ENCODE data around the gene IGFBP4.

Gene IGFBP4

DNA sequence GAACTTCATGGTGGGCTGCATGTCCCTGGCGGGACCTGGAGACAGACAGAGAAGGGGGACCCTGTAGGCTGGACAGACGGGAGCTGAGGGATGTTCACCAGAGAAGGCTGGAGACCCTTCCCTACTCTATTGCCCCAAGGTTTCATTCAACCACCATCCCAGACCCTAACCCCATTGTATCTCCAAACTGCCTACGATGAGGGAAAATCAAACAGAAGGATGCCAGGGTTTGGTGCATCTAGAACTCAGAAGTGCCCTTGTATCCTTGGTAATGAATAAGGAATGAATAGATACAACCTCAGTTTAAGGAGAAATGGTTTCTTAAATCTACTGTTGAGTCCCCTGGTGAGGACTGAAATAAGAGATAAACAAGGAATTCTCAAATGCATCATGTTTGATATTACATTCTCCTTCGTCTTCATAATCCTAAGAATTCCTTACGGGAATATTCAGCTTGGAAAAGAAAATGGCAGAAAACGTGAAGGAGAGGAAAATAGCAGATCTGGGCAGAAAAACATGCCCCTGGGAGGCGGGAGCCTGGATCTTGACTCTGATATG, 41.8 kb downstream of the IGFBP4 start:
- peak in 2 of 10 donors; percentile 15 to 29 for DNase-seq
- intact Hi-C loops (cut with DNase I): no loop called here

DNA sequence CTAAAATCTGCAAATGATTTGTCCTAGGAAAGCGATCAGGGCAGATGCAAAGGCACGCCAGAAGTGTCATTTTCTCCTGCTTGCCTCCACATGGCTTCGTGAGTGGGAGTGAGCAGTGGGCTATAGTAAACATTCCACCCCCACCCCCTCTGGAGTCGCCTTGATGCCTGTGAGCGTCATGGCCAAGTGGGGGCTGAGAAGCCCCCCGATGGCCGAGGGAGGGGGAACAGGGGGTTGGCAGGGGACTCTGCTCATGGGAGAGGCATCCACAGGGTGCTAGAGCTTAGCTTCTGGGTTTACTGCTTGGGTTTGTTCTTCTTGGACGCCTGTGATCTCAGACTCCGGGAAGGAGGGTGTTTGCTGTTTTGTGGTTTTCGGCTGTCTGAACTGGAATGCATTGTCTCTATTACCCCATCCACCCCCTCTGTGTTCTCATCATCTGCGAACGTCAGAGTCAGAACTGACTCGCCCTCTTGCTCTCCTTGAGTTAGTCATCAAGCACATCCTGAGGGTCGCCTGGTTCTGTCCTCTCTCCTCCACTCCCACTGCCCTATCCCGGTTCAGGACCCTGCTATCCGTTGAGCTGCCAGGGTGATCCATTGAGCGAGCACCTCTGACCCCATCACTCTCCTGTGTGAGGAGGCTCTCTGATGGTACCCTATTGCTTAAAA, 42.7 kb downstream of the IGFBP4 start:
- intact Hi-C loops (cut with DNase I): no loop called here
- DNase-seq: peak in 3 of 10 donors; percentile 18 to 62 (median 41)

DNA sequence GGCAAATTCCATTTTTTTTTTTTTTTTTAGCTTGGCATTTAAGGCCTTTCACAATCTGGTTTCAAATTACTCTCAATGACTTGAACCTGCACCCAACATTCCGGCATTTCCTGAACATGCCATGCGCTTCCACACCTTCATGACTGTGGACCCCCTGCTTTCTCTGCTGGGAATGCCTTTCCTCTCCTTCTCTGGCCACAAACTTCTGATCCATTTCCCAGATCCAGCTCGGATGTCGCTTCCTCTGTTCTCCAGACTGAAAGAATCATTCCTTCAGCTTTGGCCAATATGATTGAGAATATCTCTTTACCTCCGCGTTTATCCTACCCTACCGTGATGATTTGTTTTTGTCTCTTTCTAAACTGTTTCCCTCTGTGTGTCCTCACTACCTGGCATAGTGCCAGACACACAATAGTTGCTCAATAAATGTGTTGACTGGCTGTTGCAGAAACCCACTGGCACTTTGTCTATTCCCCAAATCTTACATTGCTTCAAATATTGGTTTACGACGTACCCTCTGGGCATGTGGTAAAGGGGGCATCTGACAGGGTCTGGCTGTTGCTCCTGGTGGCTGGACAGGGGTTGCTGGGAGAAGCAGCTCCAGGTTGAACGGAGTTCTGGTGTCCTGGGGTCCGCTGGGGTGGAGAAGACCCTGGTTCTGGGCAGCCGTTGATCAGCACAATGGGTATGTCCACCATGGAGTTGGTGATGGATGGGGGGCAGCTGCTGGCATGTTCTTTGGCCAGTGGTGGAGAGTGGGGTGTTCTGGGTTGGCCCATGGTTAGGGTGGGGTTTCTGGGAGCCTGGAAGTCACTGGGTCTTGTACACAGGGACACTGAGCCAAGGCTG, 43.5 kb downstream of the IGFBP4 start:
- intact Hi-C loops (cut with DNase I): no loop called here
- DNase-seq: peak in 3 of 10 donors; percentile 7 to 42 (median 36)

GRCh38 chr17:40487371-40488020, 44.2 kb downstream of the IGFBP4 start:
- intact Hi-C loops (cut with DNase I): no loop called here

DNA sequence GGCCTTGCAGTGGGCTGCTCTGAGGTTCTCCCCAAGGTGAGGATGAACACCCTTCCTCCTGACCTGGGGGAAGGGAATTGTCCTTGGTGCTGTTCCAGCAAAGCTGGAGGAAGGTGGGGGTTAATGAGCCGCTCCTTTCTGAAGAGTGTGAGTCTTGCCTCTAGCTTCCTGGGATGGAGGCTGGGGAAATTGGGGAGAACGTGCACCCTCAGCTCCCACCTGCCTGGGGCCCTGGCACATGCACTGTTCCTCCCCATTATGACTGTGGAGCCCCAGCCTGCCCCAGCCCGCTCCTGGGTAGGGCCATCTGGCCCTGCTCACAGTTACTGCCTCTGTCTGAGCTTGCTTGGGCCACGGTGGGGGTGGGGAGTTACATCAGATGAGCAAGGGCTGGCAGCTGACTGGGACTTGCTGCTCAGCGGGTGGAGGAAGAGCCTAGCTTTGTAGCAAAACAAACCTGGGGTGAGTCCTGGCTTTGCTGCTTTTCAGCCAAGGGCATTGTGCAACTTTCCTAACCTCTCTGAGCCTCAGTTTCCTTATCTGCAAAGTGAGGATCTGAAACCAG, 47.1 kb downstream of the IGFBP4 start:
- intact Hi-C loops (cut with DNase I): no loop called here
- peak; percentile 36 to 95 (median 68) for DNase-seq

More at GRCh38 chr17:40487371-40488020, 44.2 kb downstream of the IGFBP4 start:
- peak in 2 of 10 donors; percentile 28 to 59 for DNase-seq

- intact Hi-C loops (cut with DNase I): no loop called here
- no peak for DNase-seq
These were observed 47.7 kb downstream of the IGFBP4 start for GRCh38 chr17:40490982-40491381.

DNA sequence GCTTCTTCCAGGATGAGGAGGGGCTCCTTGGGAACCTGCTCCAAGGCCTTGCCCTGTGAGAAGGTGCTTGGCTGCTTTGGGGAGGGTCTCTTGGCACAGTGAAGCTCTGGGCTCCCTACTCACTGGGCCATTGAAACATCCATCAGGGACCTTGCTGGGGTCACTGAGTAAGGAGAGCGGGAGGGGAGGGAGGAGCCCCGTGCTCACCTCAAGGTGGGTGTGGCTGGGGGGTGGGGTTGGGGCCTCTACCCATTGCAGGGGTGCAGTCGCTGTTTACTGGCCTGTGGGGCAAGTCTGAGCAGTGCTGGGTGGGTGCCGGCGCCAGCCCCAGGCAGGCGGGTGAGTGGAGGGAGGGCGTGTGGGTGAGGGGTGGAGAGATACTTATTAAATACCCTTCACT, 48.2 kb downstream of the IGFBP4 start:
- peak in 1 of 10 donors; percentile 21 for DNase-seq
- intact Hi-C loops (cut with DNase I): no loop called here

- peak in 1 of 10 donors; percentile 16 for DNase-seq
- intact Hi-C loops (cut with DNase I): no loop called here
These were observed 50.4 kb downstream of the IGFBP4 start for GRCh38 chr17:40493697-40494096.

DNA sequence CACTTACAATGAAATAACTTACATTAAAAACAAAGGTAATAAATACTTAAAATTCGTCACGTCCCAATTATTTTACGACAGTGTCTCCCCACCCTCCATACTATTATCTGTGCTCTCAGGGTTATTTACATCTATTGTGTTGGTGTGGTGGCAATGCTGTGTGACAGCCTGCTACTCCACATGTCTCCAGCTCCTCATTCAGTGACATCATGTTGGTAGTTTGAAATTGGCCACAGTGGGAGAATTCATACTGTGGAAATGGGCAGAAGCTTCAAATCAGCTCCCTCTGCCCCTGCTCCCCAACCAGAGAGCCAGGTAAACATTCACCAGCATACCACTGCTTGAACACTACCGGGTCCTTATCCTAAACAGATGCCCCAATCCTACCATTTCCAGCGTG, 51.9 kb downstream of the IGFBP4 start:
- DNase-seq: peak in 1 of 10 donors; percentile 14
- intact Hi-C loops (cut with DNase I): no loop called here

DNA sequence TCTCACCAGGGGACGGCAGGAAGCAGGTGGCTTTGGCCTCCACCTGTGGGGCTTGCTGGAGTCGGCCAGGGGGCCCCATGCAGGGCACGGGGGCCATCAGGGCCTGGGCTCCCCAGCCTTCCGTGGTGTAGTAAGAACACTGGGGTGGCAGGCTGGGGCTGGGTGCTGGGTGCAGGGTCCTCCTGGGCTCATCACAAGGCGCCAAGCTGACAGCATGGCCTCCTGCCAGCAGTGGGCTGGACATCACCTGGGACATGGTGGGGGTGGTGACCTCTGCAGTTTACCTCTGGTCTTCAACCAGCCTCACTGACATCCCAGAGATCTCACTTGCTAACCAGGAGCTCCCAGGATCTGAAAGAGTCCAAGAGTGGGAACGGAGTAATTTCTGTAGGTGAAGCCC, 52.9 kb downstream of the IGFBP4 start:
- peak in 2 of 10 donors; percentile 30 to 56 for DNase-seq
- intact Hi-C loops (cut with DNase I): no loop called here

- intact Hi-C loops (cut with DNase I): no loop called here
- DNase-seq: peak in 2 of 10 donors; percentile 5 to 29
These were observed 53.6 kb downstream of the IGFBP4 start for GRCh38 chr17:40496634-40497420.

- intact Hi-C loops (cut with DNase I): no loop called here
- DNase-seq: peak in 2 of 10 donors; percentile 14 to 25
These were observed 54.4 kb downstream of the IGFBP4 start for GRCh38 chr17:40497695-40498094.

DNA sequence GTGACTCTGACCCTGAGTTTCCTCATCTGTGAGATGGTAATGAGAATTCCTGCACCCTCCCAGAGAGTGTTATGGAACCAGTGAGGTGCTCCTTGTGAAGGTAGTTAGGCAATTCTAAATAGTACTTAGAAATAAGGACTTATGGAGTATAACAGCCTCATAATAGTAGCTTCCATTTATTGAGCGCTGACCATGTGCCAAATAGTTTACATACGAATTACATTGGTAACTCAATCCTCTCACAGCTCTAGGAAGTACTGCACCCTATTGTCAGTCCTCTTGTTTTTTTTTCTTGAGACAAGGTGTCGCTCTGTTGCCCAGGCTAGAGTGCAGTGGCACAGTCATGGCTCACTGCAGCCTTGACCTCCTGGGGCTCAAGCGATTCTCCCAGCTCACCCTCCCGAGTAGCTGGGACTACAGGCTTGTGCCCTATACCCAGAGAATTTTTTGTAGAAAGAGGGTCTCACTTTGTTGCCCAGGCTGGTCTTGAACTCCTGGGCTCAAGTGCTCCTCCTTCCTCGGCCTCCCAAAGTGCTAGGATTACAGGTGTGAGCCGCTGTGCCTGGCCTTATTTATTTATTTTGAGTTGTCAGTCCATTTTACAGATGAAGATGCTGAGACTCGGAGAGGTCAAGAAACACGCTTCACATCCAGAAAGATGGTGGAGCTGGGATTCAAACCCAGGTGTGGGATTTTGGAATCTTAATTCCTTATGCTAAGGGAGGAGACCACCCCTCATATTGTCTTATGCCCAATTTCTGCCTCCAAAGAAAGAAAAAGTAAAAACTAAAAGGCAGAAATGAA, 55.2 kb downstream of the IGFBP4 start:
- intact Hi-C loops (cut with DNase I): no loop called here
- peak in 1 of 10 donors; percentile 26 for DNase-seq

GRCh38 chr17:40499551-40500189, 56.4 kb downstream of the IGFBP4 start:
- peak; percentile 18 to 91 (median 48) for DNase-seq
- intact Hi-C loops (cut with DNase I): no loop called here

- peak in 1 of 10 donors; percentile 7 for DNase-seq
- intact Hi-C loops (cut with DNase I): no loop called here
These were observed 56.9 kb downstream of the IGFBP4 start for GRCh38 chr17:40500190-40500589.

DNA sequence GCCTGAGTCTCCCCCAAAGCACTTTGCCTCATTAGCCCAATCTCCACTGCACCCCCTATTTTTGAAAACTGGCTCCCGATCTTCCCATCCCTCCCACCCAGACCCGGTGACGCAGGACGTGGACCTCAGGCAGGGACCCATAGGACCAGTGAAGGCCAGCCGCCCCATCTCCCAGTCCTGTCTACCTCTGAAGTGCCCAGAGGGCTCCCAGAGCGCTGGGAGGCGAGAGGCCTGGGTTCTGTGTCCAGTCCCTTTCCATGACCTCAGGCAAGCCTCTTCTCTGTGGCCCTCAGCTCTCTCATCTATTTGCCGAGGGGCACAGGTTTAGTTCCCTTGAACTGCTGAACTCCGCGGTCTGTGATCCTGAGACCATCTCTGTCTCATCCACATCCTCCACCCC, 57.5 kb downstream of the IGFBP4 start:
- peak in 1 of 10 donors; percentile 48 for DNase-seq
- intact Hi-C loops (cut with DNase I): no loop called here

DNA sequence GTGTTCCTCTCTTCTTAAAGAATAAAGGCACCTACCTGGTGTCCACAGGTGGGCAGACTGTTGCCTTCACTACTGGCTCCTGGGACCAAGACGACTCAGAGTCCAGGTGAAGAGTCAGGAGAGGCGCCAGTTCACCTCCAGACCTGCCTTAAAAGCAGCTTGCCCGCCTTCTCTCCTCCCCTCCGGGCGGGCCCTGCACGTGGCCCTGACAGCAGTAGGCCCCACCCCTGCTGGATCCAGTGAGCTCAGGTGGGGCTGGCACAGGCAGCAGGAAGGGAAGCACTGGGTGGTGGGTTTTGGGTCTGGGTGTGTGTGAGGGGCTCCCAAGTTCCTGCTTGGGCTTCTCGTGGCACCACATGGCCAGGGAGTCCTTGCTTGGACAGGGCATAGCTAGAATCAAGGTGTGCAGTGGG, 58.3 kb downstream of the IGFBP4 start, which contains the start of gene TNS4:
Gene TNS4 (minus strand): TSS at position 125 of the 413 bp plus-strand sequence. CDS start 5,198 bp downstream, outside the sequence.
- intact Hi-C loops (cut with DNase I): no loop called here

DNA sequence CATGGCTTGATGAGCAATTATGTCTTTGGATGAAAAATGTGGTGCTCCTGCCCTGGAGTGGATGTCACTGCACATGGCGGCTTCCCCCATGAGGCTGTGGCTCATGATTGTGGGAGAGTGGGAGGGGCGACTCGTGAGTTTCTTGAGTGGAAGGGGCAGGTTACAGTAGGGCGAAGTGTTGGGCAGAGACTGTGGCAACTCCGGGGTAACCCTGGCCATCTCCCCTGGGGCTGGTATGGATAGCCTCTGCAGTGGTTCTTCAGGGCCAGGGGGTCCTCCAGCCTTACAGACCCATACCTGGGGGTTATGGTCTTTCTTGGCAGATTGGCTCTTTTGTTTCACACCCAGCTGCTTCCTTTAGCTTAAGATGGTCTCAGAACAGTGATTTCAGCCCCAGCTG, 59.5 kb downstream of the IGFBP4 start:
- intact Hi-C loops (cut with DNase I): no loop called here
- DNase-seq: peak in 1 of 10 donors; percentile 15

More for the DNA sequence above, 58.3 kb downstream of the IGFBP4 start, which contains the start of gene TNS4:
- DNase-seq: no peak

Measured in posterior cingulate gyrus (tissue), 11 donors.